Measurements from ENCODE around the gene OSBPL5. TPM values are rescaled to one million over a fixed set of nuclear protein-coding genes. Genes with fewer than 3 reads are reported as not detected.

The OSBPL5 gene
- total RNA-seq, 1 experiment from 2014 or later = 51.4 TPM

- Histone ChIP-seq H3K27ac (ENCODE audit: low read length) (no peak overlapping the region), H3K27me3 (ENCODE audit: low read length) (no peaks in the 10 kb centered on the region), H3K4me3 (ENCODE audit: low read length) (no peak overlapping the region), H3K9me2 (replicated peaks; ENCODE audit: low read length) (no peaks in the 10 kb centered on the region), H2AFZ (ENCODE audit: low read length) (no peak overlapping the region), H4K20me1 (ENCODE audit: low read length) (no peaks in the 10 kb centered on the region), H3K79me2 (ENCODE audit: low read length) (no peaks in the 10 kb centered on the region), H3K4me2 (ENCODE audit: low read length) (no peak overlapping the region), H3K4me1 (ENCODE audit: insufficient read depth, low read length) (peaks cover 3% of the 10 kb centered on the region; the same call in 1 of the 2 replicates), H3K9me3 (ENCODE audit: low read length) (no peaks in the 10 kb centered on the region), H3K36me3 (ENCODE audit: low read depth, low read length) (no peaks in the 10 kb centered on the region), H3K9ac (ENCODE audit: low read length) (no peak overlapping the region), H3F3A (ENCODE audit: low read length, unreplicated experiment) (no peaks in the 10 kb centered on the region)
- no TSS peak for BruUV-seq (replicated peaks)
- TF ChIP-seq EZH2 (IDR thresholded peaks at IDR 0.05; ENCODE audit: low read length, unreplicated experiment) = no peak
- TF ChIP-seq EZH2phosphoT487 (IDR thresholded peaks at IDR 0.05; ENCODE audit: borderline replicate concordance, low read length) = no peak
- no peak for TF ChIP-seq CTCF (conservative IDR thresholded peaks at IDR 0.05; ENCODE audit: low read depth, low read length)
- intact Hi-C loops (cut with micrococcal nuclease) = no loop called here
- CTCF ChIA-PET = no interaction called here
- DNase-seq (no peak), ATAC-seq (no peak)
- POLR2A ChIA-PET (ENCODE audit: unreplicated experiment) = no interaction called here
Observed at GRCh38 chr11:3156661-3157311, 8.3 kb downstream of the OSBPL5 start.

GRCh38 chr11:3156282-3156660 is 8.8 kb downstream of the OSBPL5 start:
- no TSS peak for BruUV-seq (replicated peaks)
- H3K9me3 ChIP-seq (ENCODE audit: low read length) = no peaks in the 10 kb centered on the region

More at GRCh38 chr11:3156282-3156660, 8.8 kb downstream of the OSBPL5 start:
- no peak overlapping the region for H2AFZ ChIP-seq (ENCODE audit: low read length)
- DNase-seq (no peak), ATAC-seq (no peak)
- no peak overlapping the region for H3K4me2 ChIP-seq (ENCODE audit: low read length)
- no peaks in the 10 kb centered on the region for H3K36me3 ChIP-seq (ENCODE audit: low read depth, low read length)
- TF ChIP-seq EZH2phosphoT487 (IDR thresholded peaks at IDR 0.05; ENCODE audit: borderline replicate concordance, low read length) (no peak), CTCF (conservative IDR thresholded peaks at IDR 0.05; ENCODE audit: low read depth, low read length) (no peak), EZH2 (IDR thresholded peaks at IDR 0.05; ENCODE audit: low read length, unreplicated experiment) (no peak)
- no peaks in the 10 kb centered on the region for H3F3A ChIP-seq (ENCODE audit: low read length, unreplicated experiment)
- no peaks in the 10 kb centered on the region for H4K20me1 ChIP-seq (ENCODE audit: low read length)
- no peak overlapping the region for H3K9ac ChIP-seq (ENCODE audit: low read length)
- CTCF ChIA-PET = no interaction called here
- peaks cover 3% of the 10 kb centered on the region; the same call in 1 of the 2 replicates for H3K4me1 ChIP-seq (ENCODE audit: insufficient read depth, low read length)
- H3K9me2 ChIP-seq (replicated peaks; ENCODE audit: low read length) = no peaks in the 10 kb centered on the region
- no peak overlapping the region for H3K4me3 ChIP-seq (ENCODE audit: low read length)
- intact Hi-C loops (cut with micrococcal nuclease) = no loop called here
- H3K27me3 ChIP-seq (ENCODE audit: low read length) = no peaks in the 10 kb centered on the region
- no peak overlapping the region for H3K27ac ChIP-seq (ENCODE audit: low read length)
- H3K79me2 ChIP-seq (ENCODE audit: low read length) = no peaks in the 10 kb centered on the region
- POLR2A ChIA-PET (ENCODE audit: unreplicated experiment) = no interaction called here
